Thyroid gland (tissue), 4 donors: Measurements from ENCODE around the gene AAMP. TPM values are rescaled to one million over a fixed set of nuclear protein-coding genes. Genes with fewer than 3 reads are reported as not detected.

Experiments used
- DNase-seq, 2 donors: peaks; one replicate each; pipeline ENCODE4 v3.0.0-alpha.2; 2019
- H3K27ac ChIP-seq, 3 donors: fragments of 200-600 bp; sonication (generic); 1 replicate in 2 of 3; 2 replicates in 1 of 3; pipeline ENCODE4 v1.5.1; 2016 to 2019; ENCODE audit warnings: mild to moderate bottlenecking in 1 of 3, moderate library complexity in 1 of 3
- H3K27me3 ChIP-seq: fragments of 200-600 bp; sonication (generic); one replicate; pipeline ENCODE4 v1.5.1; 2019
- H3K36me3 ChIP-seq, 2 donors: fragments of 200-600 bp; sonication (generic); one replicate each; pipeline ENCODE4 v1.5.1; 2016 to 2019
- H3K4me1 ChIP-seq, 2 donors: fragments of 200-600 bp; sonication (generic); one replicate each; pipeline ENCODE4 v1.5.1; 2017 to 2019
- H3K4me3 ChIP-seq, 3 donors: fragments of 200-600 bp; sonication (generic); replicated peaks in 1 of 3; 1 replicate in 2 of 3; 2 replicates in 1 of 3; pipeline ENCODE4 v1.5.1; 2016; ENCODE audit warnings: mild to moderate bottlenecking in 1 of 3
- H3K9me3 ChIP-seq: fragments of 200-600 bp; sonication (generic); one replicate; pipeline ENCODE4 v1.5.1; 2017
- CTCF ChIP-seq, 6 experiments: fragments of 200-600 bp in 3 of 6; fragments of 450-650 bp in 3 of 6; sonication (generic) in 3 of 6; IDR thresholded peaks; one replicate each; pipeline ENCODE4 v1.5.1; 2016 to 2019; ENCODE audit warnings: antibody characterized with exemption in 6 of 6, mild to moderate bottlenecking in 2 of 6, inconsistent platforms in 1 of 6, moderate library complexity in 1 of 6
- POLR2A ChIP-seq, 2 donors: fragments of 450-650 bp; IDR thresholded peaks; one replicate each; pipeline ENCODE4 v1.6.1; 2017; ENCODE audit warnings: antibody characterized with exemption in 2 of 2, mild to moderate bottlenecking in 2 of 2, moderate library complexity in 1 of 2
- WGBS, 2 donors: methylation state at CpG; one replicate each; pipeline ENCODE4 v1.1.5; 2017; 5-methylcytosine and 5-hydroxymethylcytosine counted together
- intact Hi-C: fragments of 100-400 bp; cut with DNase I; formaldehyde crosslinking; loops from one replicate; pipeline ENCODE4 v1.15.1; 2023
- total RNA-seq, 4 donors: library from RNA; depleted of rRNA; stranded (reverse); fragments of >200 nt; gene quantifications; one replicate each; pipeline ENCODE4 v1.2.3, GENCODE V29; 2016

AAMP gene
- total RNA-seq, 4 donors from 2014 or later = 86.9 to 175 (median 121) TPM

GRCh38 chr2:218293715-218294429 lies 23.9 kb upstream of the AAMP start:
- Histone ChIP-seq H3K9me3 (no peaks in the 10 kb centered on the region), H3K36me3 (no peaks in the 10 kb centered on the region), H3K4me3 (no peak overlapping the region), H3K27ac (peak overlapping the region; percentile 90 to 98 (median 97)), H3K27me3 (no peaks in the 10 kb centered on the region), H3K4me1 (peaks cover 83 to 88% of the 10 kb centered on the region in 2 donors)
- intact Hi-C loops = no loop called here
- 59 to 64% methylated on average over 5 of the region's 5 CpGs for WGBS, 2 donors
- TF ChIP-seq POLR2A (IDR thresholded peaks at IDR 0.05) (no peak), CTCF (IDR thresholded peaks at IDR 0.05) (no peak)
- DNase-seq = no peak

- Histone ChIP-seq H3K4me1 (peaks cover 84 to 90% of the 10 kb centered on the region in 2 donors), H3K27ac (peak within 1 kb of the TSS; percentile 90 to 98 (median 97)), H3K27me3 (no peaks in the 10 kb centered on the region), H3K4me3 (peak within 1 kb of the TSS; percentile 15 to 76 (median 37)), H3K9me3 (no peaks in the 10 kb centered on the region), H3K36me3 (no peaks in the 10 kb centered on the region)
- WGBS, 2 donors = 8 to 9% methylated on average over 30 to 40 of the region's 63 CpGs
- peak; percentile 81 to 82 for DNase-seq
- intact Hi-C loops = no loop called here
- TF ChIP-seq POLR2A (IDR thresholded peaks at IDR 0.05) = peak; percentile 86 to 96
- TF ChIP-seq CTCF (IDR thresholded peaks at IDR 0.05) = peak in 5 of 6 experiments; percentile 37 to 98 (median 93)
Measured at GRCh38 chr2:218292048-218293014, 22.4 kb upstream of the AAMP start, which contains the start of gene TMBIM1. TSS of gene TMBIM1 (minus strand) at chr2:218292503. CDS start at chr2:218282141, 10,362 bp downstream.

- DNase-seq = peak; percentile 56 to 65
Measured at GRCh38 chr2:218291318-218292047, 21.5 kb upstream of the AAMP start.

More at GRCh38 chr2:218291318-218292047, 21.5 kb upstream of the AAMP start:
- WGBS, 2 donors = 28% methylated on average over 12 of the region's 12 CpGs
- TF ChIP-seq POLR2A (IDR thresholded peaks at IDR 0.05) (peak in 1 of 2 donors; percentile 24), CTCF (IDR thresholded peaks at IDR 0.05) (no peak)
- intact Hi-C loops = no loop called here
- Histone ChIP-seq H3K27me3 (no peaks in the 10 kb centered on the region), H3K27ac (peak overlapping the region; percentile 90 to 98 (median 97)), H3K4me3 (peak overlapping the region; percentile 15 to 76 (median 37)), H3K4me1 (peaks cover 84 to 90% of the 10 kb centered on the region in 2 donors), H3K9me3 (no peaks in the 10 kb centered on the region), H3K36me3 (no peaks in the 10 kb centered on the region)
